Sigmoid colon (tissue), 4 donors: Measurements from ENCODE around the gene CDC42BPA.

Experiments
- CTCF ChIP-seq, 4 experiments: fragments of 450-650 bp in 3 of 4; fragments of 200-600 bp in 1 of 4; IDR thresholded peaks; one replicate each; pipeline ENCODE4 v1.5.1; 2016 to 2019; ENCODE audit warnings: antibody characterized with exemption in 4 of 4, mild to moderate bottlenecking in 3 of 4, moderate library complexity in 2 of 4
- EP300 ChIP-seq, 4 donors: sonication (generic); formaldehyde crosslinking; IDR thresholded peaks; one replicate each; pipeline ENCODE4 v1.6.1; 2017; ENCODE audit warnings: antibody characterized with exemption in 4 of 4
- POLR2A ChIP-seq, 2 donors: fragments of 450-650 bp; IDR thresholded peaks; one replicate each; pipeline ENCODE4 v1.6.1; 2016; ENCODE audit warnings: antibody characterized with exemption in 2 of 2, mild to moderate bottlenecking in 2 of 2, moderate library complexity in 2 of 2

- no peak for TF ChIP-seq CTCF (IDR thresholded peaks at IDR 0.05)
- no peak for TF ChIP-seq POLR2A (IDR thresholded peaks at IDR 0.05)
- no peak for TF ChIP-seq EP300 (IDR thresholded peaks at IDR 0.05)
Measured at GRCh38 chr1:227323967-227324268, 5.6 kb upstream of the CDC42BPA start.
